Activated effector memory CD4-positive, alpha-beta T cell treated with anti-CD3 and anti-CD28 coated beads, Interleukin-2, amount 50 U/mL, for 16 hours (primary cell): ENCODE results near the gene GPC6.

Source experiments
- DNase-seq: peaks from one replicate; pipeline ENCODE4 v3.0.0-alpha.2; 2020

Gene GPC6

GRCh38 chr13:94408314-94409036, 1181.9 kb downstream of the GPC6 start:
- no peak for DNase-seq

GRCh38 chr13:94411747-94412146, 1185.1 kb downstream of the GPC6 start:
- no peak for DNase-seq

GRCh38 chr13:94412870-94413597, 1186.4 kb downstream of the GPC6 start:
- no peak for DNase-seq

GRCh38 chr13:94413598-94413944, 1187.0 kb downstream of the GPC6 start:
- DNase-seq = no peak

- DNase-seq = no peak
Observed at GRCh38 chr13:94414141-94414540, 1187.5 kb downstream of the GPC6 start.

GRCh38 chr13:94414708-94415107, 1188.1 kb downstream of the GPC6 start:
- no peak for DNase-seq

- no peak for DNase-seq
Observed at GRCh38 chr13:94415500-94416237, 1189.1 kb downstream of the GPC6 start.

- no peak for DNase-seq
Observed at GRCh38 chr13:94416454-94417080, 1190.0 kb downstream of the GPC6 start.

- DNase-seq = no peak
Observed at GRCh38 chr13:94417294-94417693, 1190.7 kb downstream of the GPC6 start.

- no peak for DNase-seq
Observed at GRCh38 chr13:94419304-94419924, 1192.8 kb downstream of the GPC6 start.

GRCh38 chr13:94419925-94420305, 1193.3 kb downstream of the GPC6 start:
- DNase-seq = no peak

GRCh38 chr13:94427313-94427953, 1200.8 kb downstream of the GPC6 start:
- DNase-seq = no peak

- DNase-seq = no peak
Observed at GRCh38 chr13:94431574-94431973, 1205.0 kb downstream of the GPC6 start.

GRCh38 chr13:94431987-94432386, 1205.4 kb downstream of the GPC6 start:
- no peak for DNase-seq

GRCh38 chr13:94433055-94433961, 1206.7 kb downstream of the GPC6 start:
- DNase-seq = no peak

GRCh38 chr13:94435604-94436226, 1209.1 kb downstream of the GPC6 start:
- DNase-seq = no peak

GRCh38 chr13:94444826-94445225, 1218.2 kb downstream of the GPC6 start:
- DNase-seq = no peak

- DNase-seq = no peak
Observed at GRCh38 chr13:94454334-94454733, 1227.7 kb downstream of the GPC6 start.

- DNase-seq = no peak
Observed at GRCh38 chr13:94454906-94455305, 1228.3 kb downstream of the GPC6 start.

- no peak for DNase-seq
Observed at GRCh38 chr13:94455414-94455813, 1228.8 kb downstream of the GPC6 start.
